ENCODE measurements around the gene CDH4.
"Not testable (repeated sequence)": the region's sequence is repeated elsewhere in the genome, so short reads cannot be mapped to it uniquely, and the experiment has no call there.

Gene CDH4

GRCh38 chr20:61945495-61945894, 693.4 kb downstream of the CDH4 start:
- H3K27me3 ChIP-seq (ENCODE audit: insufficient read depth, poor library complexity, severe bottlenecking); H3K27ac ChIP-seq (replicated peaks); DNase-seq (ENCODE audit: low read depth in 1 of 2, low spot score in 1 of 2): not testable (repeated sequence)

GRCh38 chr20:61948056-61948455, 696.0 kb downstream of the CDH4 start:
- DNase-seq (ENCODE audit: low read depth in 1 of 2, low spot score in 1 of 2); H3K4me3 ChIP-seq (replicated peaks; ENCODE audit: insufficient read depth, low read length); H3K27me3 ChIP-seq (ENCODE audit: insufficient read depth, poor library complexity, severe bottlenecking); H3K27ac ChIP-seq (replicated peaks): not testable (repeated sequence)

More at GRCh38 chr20:61945495-61945894, 693.4 kb downstream of the CDH4 start:
- not testable (repeated sequence) for H3K4me3 ChIP-seq (replicated peaks; ENCODE audit: insufficient read depth, low read length)

- H3K4me3 ChIP-seq (replicated peaks; ENCODE audit: insufficient read depth, low read length) = no peak overlapping the region
- TF ChIP-seq GABPA (IDR thresholded peaks at IDR 0.05; ENCODE audit: low read depth) (no peak), SPI1 (IDR thresholded peaks at IDR 0.05; ENCODE audit: borderline replicate concordance, low read depth) (no peak), REST (IDR thresholded peaks at IDR 0.05; ENCODE audit: insufficient replicate concordance, low read depth) (no peak), CTCF (IDR thresholded peaks at IDR 0.05; ENCODE audit: insufficient read depth, low read length) (no peak), POLR2AphosphoS5 (IDR thresholded peaks at IDR 0.05; ENCODE audit: low read depth) (no peak)
Measured at GRCh38 chr20:61948586-61949362, 696.7 kb downstream of the CDH4 start.

GRCh38 chr20:61949363-61949713, 697.3 kb downstream of the CDH4 start:
- TF ChIP-seq SPI1 (IDR thresholded peaks at IDR 0.05; ENCODE audit: borderline replicate concordance, low read depth) = no peak
- no peak for TF ChIP-seq GABPA (IDR thresholded peaks at IDR 0.05; ENCODE audit: low read depth)
- TF ChIP-seq POLR2AphosphoS5 (IDR thresholded peaks at IDR 0.05; ENCODE audit: low read depth) = no peak
- no peak for TF ChIP-seq REST (IDR thresholded peaks at IDR 0.05; ENCODE audit: insufficient replicate concordance, low read depth)
- no peak for TF ChIP-seq CTCF (IDR thresholded peaks at IDR 0.05; ENCODE audit: insufficient read depth, low read length)
- no peak for DNase-seq (ENCODE audit: low read depth in 1 of 2, low spot score in 1 of 2)

More at GRCh38 chr20:61948586-61949362, 696.7 kb downstream of the CDH4 start:
- no peak overlapping the region for H3K27ac ChIP-seq (replicated peaks)
- no peak for DNase-seq (ENCODE audit: low read depth in 1 of 2, low spot score in 1 of 2)
- no peaks in the 10 kb centered on the region for H3K27me3 ChIP-seq (ENCODE audit: insufficient read depth, poor library complexity, severe bottlenecking)

More at GRCh38 chr20:61949363-61949713, 697.3 kb downstream of the CDH4 start:
- Histone ChIP-seq H3K27ac (replicated peaks) (no peak overlapping the region), H3K4me3 (replicated peaks; ENCODE audit: insufficient read depth, low read length) (no peak overlapping the region), H3K27me3 (ENCODE audit: insufficient read depth, poor library complexity, severe bottlenecking) (no peaks in the 10 kb centered on the region)
